ENCODE data around the gene IARS2.

The IARS2 gene

GRCh38 chr1:220094016-220094911 is at the start of gene IARS2:
IARS2 (plus strand) TSS chr1:220094132; CDS start chr1:220094217, 85 bp downstream.
- in situ Hi-C loops (cut with HindIII; ENCODE audit: low sequenced_read_pairs): no loop called here
- peak; percentile 58 for DNase-seq (ENCODE audit: low read depth)
- TF ChIP-seq CTCF (IDR thresholded peaks at IDR 0.05; ENCODE audit: low read depth, low read length, missing control alignments): no peak
- peak within 1 kb of the TSS; percentile 88 for H3K4me3 ChIP-seq (ENCODE audit: low read depth, low read length)

GRCh38 chr1:220044678-220045355 is 49.1 kb upstream of the IARS2 start:
- H3K4me3 ChIP-seq (ENCODE audit: low read depth, low read length): peak overlapping the region; percentile 99
- in situ Hi-C loops (cut with HindIII; ENCODE audit: low sequenced_read_pairs): no loop called here
- DNase-seq (ENCODE audit: low read depth): no peak
- no peak for TF ChIP-seq CTCF (IDR thresholded peaks at IDR 0.05; ENCODE audit: low read depth, low read length, missing control alignments)

GRCh38 chr1:220045356-220046051 is 48.4 kb upstream of the IARS2 start:
- no peak for TF ChIP-seq CTCF (IDR thresholded peaks at IDR 0.05; ENCODE audit: low read depth, low read length, missing control alignments)
- no peak for DNase-seq (ENCODE audit: low read depth)
- H3K4me3 ChIP-seq (ENCODE audit: low read depth, low read length): peak overlapping the region; percentile 99
- in situ Hi-C loops (cut with HindIII; ENCODE audit: low sequenced_read_pairs): no loop called here

- peak; percentile 91 for DNase-seq (ENCODE audit: low read depth)
- peak within 1 kb of the TSS; percentile 99 for H3K4me3 ChIP-seq (ENCODE audit: low read depth, low read length)
- in situ Hi-C loops (cut with HindIII; ENCODE audit: low sequenced_read_pairs): no loop called here
- TF ChIP-seq CTCF (IDR thresholded peaks at IDR 0.05; ENCODE audit: low read depth, low read length, missing control alignments): peak; percentile 62
Measured at GRCh38 chr1:220046052-220046930, 47.6 kb upstream of the IARS2 start, which contains the start of gene EPRS1. EPRS1 (minus strand) TSS chr1:220046505; CDS start chr1:220046388, 117 bp downstream.

- in situ Hi-C loops (cut with HindIII; ENCODE audit: low sequenced_read_pairs): no loop called here
- DNase-seq (ENCODE audit: low read depth): no peak
Measured at GRCh38 chr1:220056374-220056773, 37.6 kb upstream of the IARS2 start.

More at GRCh38 chr1:220056374-220056773, 37.6 kb upstream of the IARS2 start:
- no peak for TF ChIP-seq CTCF (IDR thresholded peaks at IDR 0.05; ENCODE audit: low read depth, low read length, missing control alignments)
- H3K4me3 ChIP-seq (ENCODE audit: low read depth, low read length): no peak overlapping the region
